ENCODE results near the gene BIRC6. TPM values are rescaled to one million over a fixed set of nuclear protein-coding genes. Genes with fewer than 3 reads are reported as not detected.

The BIRC6 gene
- 155 and 169 TPM in 2 replicates for total RNA-seq

GRCh38 chr2:32356681-32357317 lies at the start of gene BIRC6:
Gene BIRC6, plus strand, starts transcription at chr2:32357023. Its CDS starts 139 bp downstream, at chr2:32357162.

GRCh38 chr2:32627814-32628579 lies 271.2 kb downstream of the BIRC6 start, which contains the start of gene TTC27:
Gene TTC27, plus strand, starts transcription at chr2:32628050. Its CDS starts 243 bp downstream, at chr2:32628293.

Other genes with a start within 250 kb of the BIRC6 start
- gene SLC30A6, start 191.2 kb upstream of the BIRC6 start, total RNA-seq = 20.2 and 26.6 TPM in 2 replicates
- not detected in 2 replicates for gene NLRC4, start 92.1 kb upstream of the BIRC6 start, total RNA-seq
- 14.1 and 24.9 TPM in 2 replicates for gene YIPF4, start 79.1 kb upstream of the BIRC6 start, total RNA-seq